ENCODE data around the gene TROAP.

TROAP gene

DNA sequence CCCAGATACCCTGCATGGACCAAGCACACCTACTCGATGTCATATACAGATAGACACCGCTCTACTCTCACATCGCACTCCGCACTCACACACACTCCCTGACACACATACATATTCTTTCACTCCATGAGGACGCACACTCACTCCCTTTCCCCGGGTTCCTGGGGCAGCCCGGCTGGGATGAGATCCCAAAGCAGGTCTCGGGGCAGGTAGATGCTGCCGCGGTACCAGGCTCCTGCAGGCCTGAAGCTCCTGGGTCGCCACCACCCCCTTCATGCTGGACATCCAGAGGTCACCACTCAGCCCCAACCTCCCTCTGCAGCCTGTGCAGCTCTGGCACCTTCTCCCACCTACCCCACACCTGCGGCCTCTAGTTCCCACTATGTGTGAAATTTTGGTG lies 11.6 kb downstream of the TROAP start:
- H3K9me3 ChIP-seq (ENCODE audit: severe bottlenecking), result no peaks in the 10 kb centered on the region
- no peak overlapping the region for H3K4me3 ChIP-seq (ENCODE audit: low read depth, low read length)
- H3K27ac ChIP-seq, result no peak overlapping the region
- no peak for DNase-seq
- peaks cover 7% of the 10 kb centered on the region for H3K27me3 ChIP-seq (ENCODE audit: insufficient read depth, low read depth, severe bottlenecking)
- peaks cover 13% of the 10 kb centered on the region for H3K36me3 ChIP-seq
- TF ChIP-seq, protein P1, sequence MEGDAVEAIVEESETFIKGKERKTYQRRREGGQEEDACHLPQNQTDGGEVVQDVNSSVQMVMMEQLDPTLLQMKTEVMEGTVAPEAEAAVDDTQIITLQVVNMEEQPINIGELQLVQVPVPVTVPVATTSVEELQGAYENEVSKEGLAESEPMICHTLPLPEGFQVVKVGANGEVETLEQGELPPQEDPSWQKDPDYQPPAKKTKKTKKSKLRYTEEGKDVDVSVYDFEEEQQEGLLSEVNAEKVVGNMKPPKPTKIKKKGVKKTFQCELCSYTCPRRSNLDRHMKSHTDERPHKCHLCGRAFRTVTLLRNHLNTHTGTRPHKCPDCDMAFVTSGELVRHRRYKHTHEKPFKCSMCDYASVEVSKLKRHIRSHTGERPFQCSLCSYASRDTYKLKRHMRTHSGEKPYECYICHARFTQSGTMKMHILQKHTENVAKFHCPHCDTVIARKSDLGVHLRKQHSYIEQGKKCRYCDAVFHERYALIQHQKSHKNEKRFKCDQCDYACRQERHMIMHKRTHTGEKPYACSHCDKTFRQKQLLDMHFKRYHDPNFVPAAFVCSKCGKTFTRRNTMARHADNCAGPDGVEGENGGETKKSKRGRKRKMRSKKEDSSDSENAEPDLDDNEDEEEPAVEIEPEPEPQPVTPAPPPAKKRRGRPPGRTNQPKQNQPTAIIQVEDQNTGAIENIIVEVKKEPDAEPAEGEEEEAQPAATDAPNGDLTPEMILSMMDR (IDR thresholded peaks at IDR 0.05; ENCODE audit: low read depth, low read length), result no peak

DNA sequence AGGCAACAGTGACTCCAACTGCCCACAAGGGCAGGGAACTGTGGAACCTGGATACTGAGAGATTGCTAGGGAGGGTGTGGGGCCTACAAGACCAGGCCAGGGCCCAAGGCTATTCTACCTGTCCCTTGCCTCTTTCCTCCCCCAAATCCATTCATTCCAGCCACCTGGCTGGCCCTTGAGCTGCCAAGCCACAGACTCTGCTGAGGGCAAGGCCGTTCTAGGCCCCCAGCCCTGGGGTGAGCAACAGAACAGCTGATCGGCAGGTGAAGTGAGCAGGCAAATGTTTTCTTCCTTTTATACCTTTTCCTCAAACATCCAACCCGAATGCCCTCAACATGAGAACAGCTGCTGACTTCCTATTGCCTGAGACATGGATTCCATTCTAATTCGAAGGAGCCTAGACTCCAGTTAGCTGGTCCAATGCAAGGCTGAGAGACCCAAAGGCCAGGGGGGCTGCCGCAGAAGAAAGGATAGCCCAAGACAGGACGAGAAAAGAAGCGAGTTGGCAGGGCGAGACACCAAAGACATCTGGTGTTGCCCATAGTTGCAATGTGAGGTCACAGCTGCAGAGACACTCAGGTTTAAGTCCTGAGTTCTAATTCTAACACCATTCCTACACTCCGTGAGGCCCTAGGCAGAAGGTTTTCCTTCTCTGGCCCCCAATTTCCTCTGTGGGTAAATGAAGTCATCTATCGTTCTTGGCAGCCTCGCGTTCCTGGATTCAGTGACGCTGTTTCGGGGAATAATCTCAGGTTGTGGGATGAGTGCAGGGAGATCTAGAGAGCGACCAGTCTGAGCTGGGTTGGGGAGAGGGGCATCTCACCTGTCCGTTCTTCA lies 12.3 kb downstream of the TROAP start:
- peaks cover 7% of the 10 kb centered on the region for H3K27me3 ChIP-seq (ENCODE audit: insufficient read depth, low read depth, severe bottlenecking)
- DNase-seq, result no peak

DNA sequence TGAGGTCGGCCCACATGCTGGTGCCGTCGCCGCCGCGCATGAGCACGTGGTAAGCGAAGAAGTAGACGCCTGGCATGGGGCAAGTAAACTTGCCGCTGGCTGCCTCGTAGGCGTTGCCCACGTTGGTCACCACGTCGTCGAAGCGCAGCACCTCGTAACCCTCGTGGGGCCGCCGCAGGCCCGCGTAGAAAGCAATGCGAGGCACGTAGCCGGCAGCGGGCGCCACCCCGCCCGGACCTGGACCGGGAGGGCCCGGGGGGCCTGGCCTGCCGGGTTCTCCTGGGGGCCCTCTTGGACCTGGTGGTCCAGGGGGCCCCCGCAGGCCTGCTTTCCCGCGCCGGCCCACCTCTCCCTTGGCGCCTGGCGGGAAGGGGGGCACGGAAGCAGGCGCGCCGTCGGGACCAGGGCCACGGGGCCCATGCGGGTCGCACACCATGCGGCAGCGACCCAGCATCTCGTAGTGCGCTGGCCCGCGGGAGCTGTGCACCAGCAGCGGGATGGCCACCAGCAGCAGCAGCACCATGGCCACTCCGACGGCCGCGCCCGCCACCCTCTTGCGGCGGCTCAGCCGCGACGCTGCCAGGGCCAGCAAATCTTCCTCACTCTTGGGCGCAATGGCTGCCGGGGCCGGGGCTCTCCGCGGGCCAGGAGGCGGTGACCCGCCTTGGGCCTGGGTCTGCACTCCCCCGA lies 13.0 kb downstream of the TROAP start:
- H3K4me3 ChIP-seq (ENCODE audit: low read depth, low read length), result peak overlapping the region; percentile 62; the same call in 1 of the 2 replicates
- TF ChIP-seq, protein P1 (IDR thresholded peaks at IDR 0.05; ENCODE audit: low read depth, low read length), result no peak
- peaks cover 7% of the 10 kb centered on the region for H3K27me3 ChIP-seq (ENCODE audit: insufficient read depth, low read depth, severe bottlenecking)
- H3K27ac ChIP-seq, result no peak overlapping the region
- H3K9me3 ChIP-seq (ENCODE audit: severe bottlenecking), result no peaks in the 10 kb centered on the region
- no peak for DNase-seq
- peaks cover 4% of the 10 kb centered on the region for H3K36me3 ChIP-seq

More for the DNA sequence above, 12.3 kb downstream of the TROAP start:
- Histone ChIP-seq H3K27ac (no peak overlapping the region), H3K36me3 (peaks cover 8% of the 10 kb centered on the region), H3K4me3 (ENCODE audit: low read depth, low read length) (no peak overlapping the region), H3K9me3 (ENCODE audit: severe bottlenecking) (no peaks in the 10 kb centered on the region)
- TF ChIP-seq, protein P1 (IDR thresholded peaks at IDR 0.05; ENCODE audit: low read depth, low read length), result no peak

DNA sequence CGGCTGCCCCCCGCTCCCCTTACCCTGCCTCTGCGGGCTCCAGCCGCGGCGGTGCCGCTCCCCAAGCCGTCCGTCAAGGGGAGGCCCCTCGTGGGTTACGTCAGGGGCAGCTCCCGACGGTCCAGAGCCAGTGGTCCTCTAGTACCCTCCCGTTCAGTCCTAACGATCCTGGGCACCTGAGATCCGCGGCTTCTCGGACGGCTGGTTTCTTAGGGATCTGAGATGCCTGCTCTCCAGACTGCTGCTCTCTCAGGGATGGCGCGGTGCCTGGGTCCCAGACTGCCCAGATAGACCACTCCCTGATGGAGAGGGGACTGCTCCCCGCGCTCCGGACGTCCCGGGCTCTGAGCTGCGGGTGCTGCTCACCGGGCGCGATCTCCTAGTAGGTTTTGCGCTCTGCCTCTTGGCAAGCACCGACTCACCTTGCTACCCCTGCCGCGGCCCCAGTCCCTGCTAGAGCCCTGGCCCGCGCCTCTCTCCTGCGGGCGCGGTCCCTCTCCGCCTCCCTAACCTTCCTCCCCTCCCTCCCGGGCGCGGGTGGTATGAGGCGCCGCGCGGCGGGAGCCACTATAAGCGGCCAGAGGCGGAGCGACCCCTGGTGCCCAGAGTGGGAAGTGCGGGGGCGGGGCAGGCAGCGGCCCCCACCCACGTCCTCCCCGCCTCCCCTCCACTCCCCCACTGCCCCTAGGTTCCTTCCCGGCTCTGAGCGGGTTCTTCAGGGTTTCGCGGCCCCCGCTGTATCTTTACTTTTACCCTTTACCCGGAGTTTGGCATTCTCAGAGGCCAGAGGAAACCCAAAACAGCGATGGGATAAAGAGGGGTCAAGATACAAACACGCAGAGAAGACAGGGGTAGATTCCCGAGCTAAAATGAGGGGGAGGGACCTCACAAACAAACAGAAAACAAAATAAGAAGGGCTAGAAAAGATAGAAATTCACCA lies 13.9 kb downstream of the TROAP start, which contains the start of gene C1QL4:
Gene C1QL4, minus strand, starts transcription at position 544 of the 940 bp plus-strand sequence. CDS start 711 bp downstream, outside the sequence.
- Histone ChIP-seq H3K27me3 (ENCODE audit: insufficient read depth, low read depth, severe bottlenecking) (peaks cover 13% of the 10 kb centered on the region), H3K27ac (no peak within 1 kb of the TSS), H3K36me3 (no peaks in the 10 kb centered on the region; the same call in 1 of the 2 replicates), H3K9me3 (ENCODE audit: severe bottlenecking) (no peaks in the 10 kb centered on the region), H3K4me3 (ENCODE audit: low read depth, low read length) (peak within 1 kb of the TSS; percentile 62)
- TF ChIP-seq, protein P1 (IDR thresholded peaks at IDR 0.05; ENCODE audit: low read depth, low read length), result peak; percentile 91
- peak; percentile 88 for DNase-seq

DNA sequence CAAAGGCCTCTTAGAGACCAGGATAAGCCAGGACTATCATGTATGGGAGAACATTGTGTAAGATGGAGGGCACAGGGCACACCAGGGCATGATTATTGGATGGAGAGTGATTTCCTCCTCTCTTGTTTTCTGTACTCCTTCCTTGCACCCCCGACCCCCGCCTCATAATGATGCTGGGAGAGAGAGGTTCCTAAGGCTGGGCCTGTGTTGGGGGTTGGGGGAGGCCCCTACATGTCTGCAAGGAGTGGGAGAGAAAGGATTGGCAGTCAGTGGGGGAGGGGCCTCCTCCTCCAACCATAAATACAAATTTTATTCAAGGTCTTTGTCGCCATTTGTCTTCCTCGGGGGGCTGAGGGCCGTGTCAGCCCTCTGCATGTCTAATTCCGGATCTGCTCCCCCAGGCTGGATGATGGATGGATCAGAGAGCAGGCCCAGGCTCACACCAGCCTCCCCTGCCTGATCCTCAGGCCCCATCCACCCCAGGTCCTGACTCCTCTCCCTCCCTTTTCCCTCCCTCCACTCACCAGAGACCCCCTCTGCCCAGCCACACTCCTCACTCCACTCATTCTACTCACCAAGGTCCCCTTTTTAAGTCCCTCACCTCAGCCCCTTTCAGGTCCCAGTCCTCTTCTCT lies 15.9 kb downstream of the TROAP start:
- DNase-seq, result no peak
- no peaks in the 10 kb centered on the region for H3K9me3 ChIP-seq (ENCODE audit: severe bottlenecking)
- H3K27ac ChIP-seq, result no peak overlapping the region
- TF ChIP-seq, protein P1 (IDR thresholded peaks at IDR 0.05; ENCODE audit: low read depth, low read length), result no peak
- H3K27me3 ChIP-seq (ENCODE audit: insufficient read depth, low read depth, severe bottlenecking), result peaks cover 30% of the 10 kb centered on the region
- H3K4me3 ChIP-seq (ENCODE audit: low read depth, low read length), result no peak overlapping the region
- H3K36me3 ChIP-seq, result no peaks in the 10 kb centered on the region

All from WERI-Rb-1 (cell line).